ENCODE data around the gene PSKH1.

The PSKH1 gene

GRCh38 chr16:67942510-67943255 is 49.6 kb downstream of the PSKH1 start:
- no peak for DNase-seq

- no peak for DNase-seq
Observed at GRCh38 chr16:67943256-67943618, 50.2 kb downstream of the PSKH1 start.

- no peak for DNase-seq
Observed at GRCh38 chr16:67943619-67944504, 50.8 kb downstream of the PSKH1 start, which contains the start of gene LCAT. TSS of gene LCAT (minus strand) at chr16:67944120. CDS start at chr16:67944101, 19 bp downstream.

- DNase-seq, result no peak
Observed at GRCh38 chr16:67944690-67945391, 51.8 kb downstream of the PSKH1 start.

- no peak for DNase-seq
Observed at GRCh38 chr16:67945392-67945933, 52.4 kb downstream of the PSKH1 start.

- no peak for DNase-seq
Observed at GRCh38 chr16:67946128-67946569, 53.1 kb downstream of the PSKH1 start.

- no peak for DNase-seq
Observed at GRCh38 chr16:67946966-67947558, 54.0 kb downstream of the PSKH1 start.

- DNase-seq, result no peak
Observed at GRCh38 chr16:67948015-67948414, 55.0 kb downstream of the PSKH1 start.

GRCh38 chr16:67949645-67950044 is 56.6 kb downstream of the PSKH1 start:
- DNase-seq, result no peak

GRCh38 chr16:67950335-67950843 is 57.3 kb downstream of the PSKH1 start:
- DNase-seq, result no peak

GRCh38 chr16:67951485-67951884 is 58.4 kb downstream of the PSKH1 start:
- DNase-seq, result no peak

GRCh38 chr16:67953641-67954375 is 60.8 kb downstream of the PSKH1 start:
- DNase-seq, result no peak

GRCh38 chr16:67954421-67955196 is 61.6 kb downstream of the PSKH1 start:
- DNase-seq, result no peak

GRCh38 chr16:67957622-67958021 is 64.6 kb downstream of the PSKH1 start:
- no peak for DNase-seq

- DNase-seq, result no peak
Observed at GRCh38 chr16:67959536-67960329, 66.7 kb downstream of the PSKH1 start.

GRCh38 chr16:67961551-67961957 is 68.5 kb downstream of the PSKH1 start:
- no peak for DNase-seq

- DNase-seq, result no peak
Observed at GRCh38 chr16:67962135-67962534, 69.1 kb downstream of the PSKH1 start.

GRCh38 chr16:67963292-67963661 is 70.2 kb downstream of the PSKH1 start:
- no peak for DNase-seq

- no peak for DNase-seq
Observed at GRCh38 chr16:67963662-67964321, 70.7 kb downstream of the PSKH1 start.
